Upper lobe of left lung (tissue), 4 donors: ENCODE results near the gene ITGA2.

Source experiments
- CTCF ChIP-seq, 6 experiments: fragments of 450-650 bp in 4 of 6; fragments of 200-600 bp in 2 of 6; sonication (generic) in 2 of 6; IDR thresholded peaks; one replicate each; pipeline ENCODE4 v1.5.1; 2016 to 2019; ENCODE audit warnings: antibody characterized with exemption in 6 of 6
- POLR2AphosphoS5 ChIP-seq, 2 donors: sonication (generic); formaldehyde crosslinking; IDR thresholded peaks; one replicate each; pipeline ENCODE4 v1.5.1; 2017; ENCODE audit warnings: antibody characterized with exemption in 2 of 2

- TF ChIP-seq CTCF (IDR thresholded peaks at IDR 0.05) (no peak), POLR2AphosphoS5 (IDR thresholded peaks at IDR 0.05) (no peak)
These were observed 38.8 kb downstream of the ITGA2 start for GRCh38 chr5:53027913-53028312.
